ENCODE results near the gene BCL2L11. TPM values are rescaled to one million over a fixed set of nuclear protein-coding genes. Genes with fewer than 3 reads are reported as not detected.

The BCL2L11 gene
- total and polyA plus RNA-seq, 11 donors = 1.9 to 16.2 (median 6.9) TPM

- TF ChIP-seq POLR2A (IDR thresholded peaks at IDR 0.05) (no peak), CTCF (IDR thresholded peaks at IDR 0.05) (no peak)
- peak; percentile 33 to 73 (median 43) for DNase-seq
- Histone ChIP-seq H3K27me3 (peaks cover 0 to 58% (median 12%) of the 10 kb centered on the region in 9 donors), H3K36me3 (no peaks in the 10 kb centered on the region), H3K4me3 (peak overlapping the region; percentile 4 to 98 (median 82)), H3K27ac (peak overlapping the region in 10 of 12 donors; percentile 19 to 77 (median 32)), H3K9me3 (no peaks in the 10 kb centered on the region), H3K4me1 (peaks cover 4 to 53% (median 39%) of the 10 kb centered on the region in 12 donors)
- 4 to 7% (median 6%) methylated on average over 45 to 64 of the region's 64 CpGs for WGBS, 4 donors
- intact Hi-C loops (cut with DNase I) = loop anchor here (2.0 to 10.0 kb wide), 9 partner anchors 303 to 587 kb away; no protein-coding TSS in a partner anchor
- ATAC-seq = peak in 1 of 4 donors; percentile 39
Measured at GRCh38 chr2:111117598-111118480, 2.9 kb upstream of the BCL2L11 start.

GRCh38 chr2:111118481-111118980 is 2.2 kb upstream of the BCL2L11 start:
- DNase-seq (peak in 4 of 5 donors; percentile 33 to 64 (median 46)), ATAC-seq (no peak)
- no peaks in the 10 kb centered on the region for H3K36me3 ChIP-seq
- peaks cover 0 to 56% (median 11%) of the 10 kb centered on the region in 9 donors for H3K27me3 ChIP-seq
- no peaks in the 10 kb centered on the region for H3K9me3 ChIP-seq
- H3K4me3 ChIP-seq = peak overlapping the region; percentile 5 to 98 (median 82)
- peaks cover 4 to 56% (median 44%) of the 10 kb centered on the region in 12 donors for H3K4me1 ChIP-seq
- 10 to 21% (median 19%) methylated on average over 33 of the region's 33 CpGs for WGBS, 4 donors
- intact Hi-C loops (cut with DNase I) = loop anchor here (2.0 to 10.0 kb wide), 9 partner anchors 304 to 586 kb away; no protein-coding TSS in a partner anchor
- H3K27ac ChIP-seq = peak overlapping the region in 9 of 12 donors; percentile 22 to 77 (median 39)
- TF ChIP-seq CTCF (IDR thresholded peaks at IDR 0.05) (no peak), POLR2A (IDR thresholded peaks at IDR 0.05) (no peak)

GRCh38 chr2:111118981-111119821 is 1.5 kb upstream of the BCL2L11 start:
- Histone ChIP-seq H3K4me3 (peak overlapping the region; percentile 5 to 98 (median 82)), H3K4me1 (peaks cover 4 to 63% (median 47%) of the 10 kb centered on the region in 12 donors), H3K27me3 (peaks cover 0 to 56% (median 11%) of the 10 kb centered on the region in 9 donors), H3K9me3 (no peaks in the 10 kb centered on the region), H3K36me3 (peaks cover 0 to 6% (median 5%) of the 10 kb centered on the region in 9 donors), H3K27ac (peak overlapping the region in 8 of 12 donors; percentile 22 to 77 (median 45))
- DNase-seq (peak in 4 of 5 donors; percentile 11 to 67 (median 40)), ATAC-seq (no peak)
- intact Hi-C loops (cut with DNase I) = loop anchor here (2.0 to 10.0 kb wide), 9 partner anchors 304 to 586 kb away; no protein-coding TSS in a partner anchor
- 7 to 28% (median 18%) methylated on average over 41 to 76 of the region's 76 CpGs for WGBS, 4 donors
- TF ChIP-seq CTCF (IDR thresholded peaks at IDR 0.05) (no peak), POLR2A (IDR thresholded peaks at IDR 0.05) (no peak)

Measured in heart left ventricle (tissue), 16 donors.